Left cardiac atrium (tissue), 4 donors: ENCODE measurements around the gene NEK8. TPM values are rescaled to one million over a fixed set of nuclear protein-coding genes. Genes with fewer than 3 reads are reported as not detected.
"Not testable (repeated sequence)": the region's sequence is repeated elsewhere in the genome, so short reads cannot be mapped to it uniquely, and the experiment has no call there.

ENCODE experiments used
- ATAC-seq, 2 donors: fragments of 200-7000 bp; cut with Tn5 transposase; one replicate each; pipeline ENCODE4 v1.9.1; 2020; ENCODE audit warnings: mild to moderate bottlenecking in 2 of 2, moderate library complexity in 2 of 2
- DNase-seq: peaks from one replicate; pipeline ENCODE4 v3.0.0-alpha.2; 2020
- intact Hi-C, 2 donors: fragments of 100-400 bp; cut with DNase I; formaldehyde crosslinking; loops; one replicate each; pipeline versions ENCODE4 v1.14.1 to v1.15.1; 2022 to 2023
- total RNA-seq, 2 donors: library from RNA; stranded (reverse); fragmentation: NEBNext Ultra II Directional; extraction: Animal tissue kit (Norgen Biotek cat#: 25700); gene quantifications; one replicate each; pipeline ENCODE4 v1.2.1, GENCODE V29; 2021
- donor health status: DM: no; HTN: yes; CAD: no.
- donor health status: DM: no; HTN: yes; CAD: no; lungs with severe emphysema.
- donor health status: DM: yes; HTN: yes; CAD: no.
- donor health status: Dilated cardiomyopathy.

The NEK8 gene
- total RNA-seq, 2 donors from 2014 or later = 0.85 to 1.3 TPM

GRCh38 chr17:28751600-28752366 is 23.2 kb downstream of the NEK8 start:
- DNase-seq (no peak), ATAC-seq (no peak)
- intact Hi-C loops = no loop called here

DNA sequence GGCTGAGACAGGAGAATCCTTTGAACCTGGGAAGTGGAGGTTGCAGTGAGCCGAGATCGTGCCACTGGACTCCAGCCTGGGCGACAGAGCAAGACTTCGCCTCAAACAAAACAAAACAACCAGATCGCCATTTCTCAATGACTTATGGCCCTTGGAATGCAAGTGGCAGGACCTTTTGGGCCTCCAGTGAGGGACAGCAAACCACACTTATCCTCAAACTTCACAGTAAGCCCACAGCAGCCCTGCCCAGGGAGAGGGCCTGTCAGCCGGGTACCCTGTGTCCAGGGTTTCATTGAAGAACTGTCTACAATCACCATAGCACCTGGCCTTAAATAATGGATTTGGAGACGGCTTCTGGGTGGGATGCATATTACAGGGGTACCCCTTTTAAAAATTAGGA is 26.9 kb downstream of the NEK8 start:
- no peak for DNase-seq
- intact Hi-C loops = no loop called here
- no peak for ATAC-seq

GRCh38 chr17:28756049-28756804 is 27.6 kb downstream of the NEK8 start:
- no peak for ATAC-seq

GRCh38 chr17:28758411-28759121 is 30.0 kb downstream of the NEK8 start:
- DNase-seq (no peak), ATAC-seq (no peak)
- intact Hi-C loops = no loop called here

More at GRCh38 chr17:28756049-28756804, 27.6 kb downstream of the NEK8 start:
- intact Hi-C loops = no loop called here
- DNase-seq = no peak

- ATAC-seq (no peak), DNase-seq (no peak)
- intact Hi-C loops = no loop called here
Observed at GRCh38 chr17:28759256-28759865, 30.8 kb downstream of the NEK8 start.

- DNase-seq (peak; percentile 75), ATAC-seq (peak; percentile 37 to 41)
- intact Hi-C loops = loop anchor here (5.0 to 10.0 kb wide), 2 partner anchors 144 to 156 kb away; partner anchors contain the start of gene DHRS13 (in 1 of the 2)
Observed at GRCh38 chr17:28760601-28761562, 32.3 kb downstream of the NEK8 start.

- ATAC-seq (no peak), DNase-seq (no peak)
- intact Hi-C loops = loop anchor here (5.0 to 10.0 kb wide), 2 partner anchors 142 to 154 kb away; partner anchors contain the start of gene DHRS13 (in 1 of the 2)
Observed at GRCh38 chr17:28763137-28763799, 34.7 kb downstream of the NEK8 start.

DNA sequence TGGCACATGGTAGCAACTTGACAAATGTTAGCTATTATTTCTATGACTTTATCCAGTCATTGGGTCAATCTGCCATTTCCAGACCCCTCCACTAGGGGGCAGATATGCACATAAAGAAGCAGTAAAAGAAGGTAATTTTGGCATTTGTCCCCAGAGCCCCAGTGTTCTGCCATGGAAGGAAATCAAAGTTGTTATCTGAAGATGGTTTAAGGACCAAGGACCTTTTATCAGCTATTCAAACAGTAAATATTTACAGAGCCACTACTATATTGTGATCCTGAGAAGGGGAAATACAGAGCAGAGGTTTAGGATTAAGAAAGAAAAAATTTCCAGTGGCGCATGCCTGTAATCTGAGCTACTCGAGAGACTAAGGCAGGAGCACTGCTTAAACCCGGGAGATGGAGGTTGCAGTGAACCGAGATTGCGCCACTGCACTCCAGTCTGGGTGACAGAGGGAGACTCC is 35.2 kb downstream of the NEK8 start:
- peak; percentile 78 for DNase-seq
- peak in 1 of 2 donors; percentile 37 for ATAC-seq
- intact Hi-C loops = loop anchor here (5.0 to 10.0 kb wide), 2 partner anchors 141 to 153 kb away; partner anchors contain the start of gene DHRS13 (in 1 of the 2)

GRCh38 chr17:28765038-28765437 is 36.5 kb downstream of the NEK8 start:
- intact Hi-C loops = loop anchor here in 1 of 2 donors (10.0 kb wide), 1 partner anchor 140 kb away; the partner anchor contains the start of gene DHRS13
- DNase-seq = no peak
- ATAC-seq = no peak

GRCh38 chr17:28773736-28774135 is 45.1 kb downstream of the NEK8 start:
- intact Hi-C loops = no loop called here
- DNase-seq = no peak
- ATAC-seq = no peak

DNA sequence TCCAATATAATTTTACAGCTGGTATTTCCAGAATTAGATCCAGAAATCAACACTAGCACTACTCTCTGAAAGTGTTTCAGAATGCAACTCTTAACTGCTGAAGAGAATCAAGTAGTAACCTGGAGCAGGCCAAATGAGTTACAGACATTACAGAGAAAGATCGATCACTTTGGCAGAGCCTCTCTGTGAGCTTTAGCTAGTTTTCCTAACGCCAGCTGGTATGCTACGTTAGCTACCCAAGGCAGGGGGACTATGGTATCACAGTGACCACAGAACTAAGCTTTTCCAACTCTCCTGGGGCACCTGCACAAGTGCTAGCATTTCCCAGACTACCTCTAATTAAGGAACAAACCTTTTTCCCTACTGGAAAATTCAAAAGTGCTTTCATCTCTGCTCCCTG is 45.6 kb downstream of the NEK8 start:
- intact Hi-C loops = no loop called here
- DNase-seq (no peak), ATAC-seq (no peak)

GRCh38 chr17:28777178-28777577 is 48.6 kb downstream of the NEK8 start:
- intact Hi-C loops = no loop called here
- DNase-seq = no peak
- ATAC-seq = no peak

DNA sequence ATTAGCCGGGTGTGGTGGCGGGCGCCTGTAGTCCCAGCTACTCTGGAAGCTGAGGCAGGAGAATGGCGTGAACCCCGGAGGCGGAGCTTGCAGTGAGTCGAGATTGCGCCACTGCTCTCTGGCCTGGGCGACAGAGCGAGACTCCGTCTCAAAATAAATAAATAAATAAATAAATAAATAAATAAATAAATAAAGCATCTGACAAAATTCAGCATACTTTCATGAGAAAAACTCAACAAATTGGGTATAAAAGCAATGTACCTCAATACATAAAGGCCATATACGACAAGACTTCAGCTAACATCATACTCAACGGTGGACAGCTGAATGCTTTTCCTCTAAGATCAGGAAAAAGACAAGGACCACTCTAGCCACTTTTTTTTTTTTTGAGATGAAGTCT is 51.0 kb downstream of the NEK8 start:
- intact Hi-C loops, ATAC-seq, DNase-seq: not testable (repeated sequence)

GRCh38 chr17:28783161-28783560 is 54.6 kb downstream of the NEK8 start:
- intact Hi-C loops = no loop called here
- ATAC-seq = no peak
- no peak for DNase-seq

DNA sequence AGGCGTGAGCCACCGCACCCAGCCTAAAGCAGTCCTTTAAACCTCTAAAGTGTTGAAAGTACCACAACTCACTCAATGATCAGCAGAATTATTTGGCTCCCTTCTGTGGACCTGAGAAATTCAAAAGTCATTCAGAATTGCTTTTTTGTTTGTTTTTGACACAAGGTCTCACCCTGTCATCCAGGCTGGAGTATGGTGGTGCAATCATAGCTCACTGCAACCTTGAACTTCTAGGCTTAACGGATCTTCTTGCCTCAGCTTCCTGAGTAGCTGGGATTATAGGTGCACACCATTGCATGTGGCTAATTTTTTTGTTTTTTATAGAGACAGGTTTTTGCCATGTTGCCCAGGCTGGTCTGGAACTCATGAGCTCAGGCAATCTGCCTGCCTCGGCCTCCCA is 59.5 kb downstream of the NEK8 start:
- DNase-seq (no peak), ATAC-seq (no peak)
- intact Hi-C loops = no loop called here
